HFFc6 (cell line): ENCODE measurements around the gene FHIT. TPM values are rescaled to one million over a fixed set of nuclear protein-coding genes. Genes with fewer than 3 reads are reported as not detected.

Experiments used
- DNase-seq: peaks from one replicate; pipeline ENCODE4 v3.0.0-alpha.2; 2018
- H3K27ac Mint-ChIP-seq: 2 replicates; pipeline ENCODE4 v1.8.0; 2020; ENCODE audit warnings: mild to moderate bottlenecking, mixed read lengths
- H3K27me3 Mint-ChIP-seq: 2 replicates; pipeline ENCODE4 v1.8.0; 2021; ENCODE audit warnings: mild to moderate bottlenecking, moderate library complexity, mixed read lengths; ENCODE audit not compliant: insufficient read depth
- H3K36me3 Mint-ChIP-seq: 2 replicates; pipeline ENCODE4 v1.8.0; 2021; ENCODE audit warnings: low read depth, mixed read lengths
- H3K4me1 Mint-ChIP-seq: 2 replicates; pipeline ENCODE4 v1.8.0; 2020; ENCODE audit warnings: low read depth, mixed read lengths
- H3K4me3 Mint-ChIP-seq: 2 replicates; pipeline ENCODE4 v1.8.0; 2020; ENCODE audit warnings: mild to moderate bottlenecking, moderate library complexity, mixed read lengths
- H3K9me3 Mint-ChIP-seq: 2 replicates; pipeline ENCODE4 v1.8.0; 2020; ENCODE audit warnings: mild to moderate bottlenecking, mixed read lengths
- total RNA-seq, 6 experiments: library from RNA; stranded (reverse); fragmentation: NEBNext Ultra II Directional; extraction: Animal tissue kit (Norgen Biotek cat#: 25700); gene quantifications; 2 replicates in 1 of 6; 3 replicates in 5 of 6; pipeline ENCODE4 v1.2.3, GENCODE V29; 2021
- TF ChIP-seq, protein P1 (sequence below): fragments of 200-600 bp; sonication (generic); IDR thresholded peaks from 2 replicates; pipeline ENCODE4 v1.5.0; 2021; ENCODE audit warnings: antibody characterized with exemption, mild to moderate bottlenecking

The FHIT gene
- total RNA-seq, 6 experiments from 2014 or later: 0.33 to 0.38 TPM; not detected in 4

DNA sequence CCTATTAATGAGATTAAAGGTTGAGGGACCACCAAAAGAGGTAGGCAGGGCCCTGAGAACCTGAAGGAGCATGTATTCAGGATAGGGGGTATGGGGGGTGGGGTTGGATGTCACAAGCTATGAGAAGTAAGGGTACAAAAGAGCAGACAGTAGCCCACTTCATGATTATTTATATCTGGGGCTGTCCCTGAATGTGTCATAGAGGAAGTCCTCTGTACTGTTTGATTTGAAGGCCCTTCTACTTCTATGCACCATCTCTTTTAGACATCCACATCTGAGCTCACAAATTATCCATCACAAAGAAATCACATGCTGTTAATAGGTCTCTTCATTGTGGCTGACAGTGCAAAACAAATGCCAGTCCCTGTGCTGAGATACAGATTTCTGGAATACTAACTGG, 68.6 kb downstream of the FHIT start:
- Mint-ChIP-seq H3K4me1 (no peaks in the 10 kb centered on the region), H3K4me3 (no peak overlapping the region), H3K27ac (no peak overlapping the region), H3K9me3 (peaks cover 16% of the 10 kb centered on the region; the same call in 1 of the 2 replicates), H3K36me3 (peaks cover 1% of the 10 kb centered on the region; the same call in 1 of the 2 replicates), H3K27me3 (no peaks in the 10 kb centered on the region; the same call in 1 of the 2 replicates)
- no peak for DNase-seq
- TF ChIP-seq, protein P1, sequence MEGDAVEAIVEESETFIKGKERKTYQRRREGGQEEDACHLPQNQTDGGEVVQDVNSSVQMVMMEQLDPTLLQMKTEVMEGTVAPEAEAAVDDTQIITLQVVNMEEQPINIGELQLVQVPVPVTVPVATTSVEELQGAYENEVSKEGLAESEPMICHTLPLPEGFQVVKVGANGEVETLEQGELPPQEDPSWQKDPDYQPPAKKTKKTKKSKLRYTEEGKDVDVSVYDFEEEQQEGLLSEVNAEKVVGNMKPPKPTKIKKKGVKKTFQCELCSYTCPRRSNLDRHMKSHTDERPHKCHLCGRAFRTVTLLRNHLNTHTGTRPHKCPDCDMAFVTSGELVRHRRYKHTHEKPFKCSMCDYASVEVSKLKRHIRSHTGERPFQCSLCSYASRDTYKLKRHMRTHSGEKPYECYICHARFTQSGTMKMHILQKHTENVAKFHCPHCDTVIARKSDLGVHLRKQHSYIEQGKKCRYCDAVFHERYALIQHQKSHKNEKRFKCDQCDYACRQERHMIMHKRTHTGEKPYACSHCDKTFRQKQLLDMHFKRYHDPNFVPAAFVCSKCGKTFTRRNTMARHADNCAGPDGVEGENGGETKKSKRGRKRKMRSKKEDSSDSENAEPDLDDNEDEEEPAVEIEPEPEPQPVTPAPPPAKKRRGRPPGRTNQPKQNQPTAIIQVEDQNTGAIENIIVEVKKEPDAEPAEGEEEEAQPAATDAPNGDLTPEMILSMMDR: no peak

DNA sequence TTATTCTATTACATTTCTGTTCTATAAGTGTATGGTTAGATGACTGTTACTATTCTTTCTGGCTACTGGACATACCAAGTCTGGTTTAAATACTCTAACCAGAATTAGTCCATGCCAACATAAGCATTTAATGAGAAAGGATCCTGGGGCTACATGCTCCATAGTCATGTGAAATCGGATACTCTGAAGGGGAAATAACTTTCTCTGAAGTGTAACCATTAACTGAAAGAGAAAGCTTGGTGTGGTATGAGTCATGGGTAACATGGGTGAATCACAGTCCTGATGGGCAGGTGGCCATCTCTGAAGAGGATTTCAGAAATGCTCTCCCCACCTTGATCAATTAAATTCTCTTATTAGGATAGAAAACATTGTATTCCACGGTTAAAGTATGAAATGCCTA, 69.4 kb downstream of the FHIT start:
- H3K36me3 Mint-ChIP-seq: no peaks in the 10 kb centered on the region
- peaks cover 22% of the 10 kb centered on the region; the same call in 1 of the 2 replicates for H3K9me3 Mint-ChIP-seq
- no peak overlapping the region for H3K27ac Mint-ChIP-seq
- TF ChIP-seq, protein P1: no peak
- no peaks in the 10 kb centered on the region; the same call in 1 of the 2 replicates for H3K27me3 Mint-ChIP-seq
- no peaks in the 10 kb centered on the region for H3K4me1 Mint-ChIP-seq
- no peak overlapping the region for H3K4me3 Mint-ChIP-seq
- DNase-seq: no peak

DNA sequence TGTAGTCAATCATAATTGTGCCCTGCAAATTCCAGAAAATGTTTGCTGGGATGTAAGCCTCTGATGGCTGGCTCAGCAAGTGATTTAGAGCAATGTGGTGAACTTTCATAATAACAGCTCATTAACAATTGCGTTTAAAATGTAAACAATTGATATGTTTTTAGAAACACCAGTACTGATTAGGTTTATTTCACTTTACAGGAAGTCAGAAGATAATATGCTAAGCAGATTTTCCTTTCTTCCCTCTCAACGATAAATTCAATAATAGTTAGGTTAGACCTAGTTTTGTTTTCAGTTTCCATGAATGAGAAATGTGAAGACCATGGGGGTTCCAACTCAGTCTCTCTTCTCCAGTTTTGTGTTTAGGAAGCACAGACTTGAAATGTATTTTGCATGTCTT, 71.0 kb downstream of the FHIT start:
- Mint-ChIP-seq H3K36me3 (no peaks in the 10 kb centered on the region), H3K9me3 (peaks cover 22% of the 10 kb centered on the region), H3K4me3 (no peak overlapping the region), H3K27me3 (peaks cover 2% of the 10 kb centered on the region), H3K27ac (no peak overlapping the region), H3K4me1 (no peaks in the 10 kb centered on the region)
- no peak for DNase-seq
- TF ChIP-seq, protein P1: no peak

DNA sequence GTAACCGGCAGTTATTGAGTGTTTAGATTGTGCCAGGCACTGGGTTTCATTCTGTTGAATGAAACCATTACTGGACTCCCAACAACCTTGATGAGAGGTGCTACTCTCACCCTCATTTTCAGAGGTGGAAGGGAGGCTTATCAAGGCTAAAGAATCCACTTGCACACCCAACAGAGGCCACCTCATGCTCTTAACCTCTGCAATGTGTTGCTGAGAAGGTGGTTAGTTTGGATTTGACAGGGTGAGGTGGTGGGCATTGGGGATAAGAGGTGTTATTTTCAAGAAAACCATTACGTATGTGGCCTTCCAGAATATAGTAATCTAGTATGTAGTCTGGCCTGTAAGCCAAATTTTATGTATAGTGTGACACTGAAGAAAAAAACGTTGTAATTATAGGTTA, 73.1 kb downstream of the FHIT start:
- TF ChIP-seq, protein P1: no peak
- peaks cover 16% of the 10 kb centered on the region for H3K9me3 Mint-ChIP-seq
- no peak overlapping the region for H3K4me3 Mint-ChIP-seq
- H3K27ac Mint-ChIP-seq: no peak overlapping the region
- H3K36me3 Mint-ChIP-seq: no peaks in the 10 kb centered on the region
- no peak for DNase-seq
- no peaks in the 10 kb centered on the region for H3K4me1 Mint-ChIP-seq
- peaks cover 2% of the 10 kb centered on the region; the same call in 1 of the 2 replicates for H3K27me3 Mint-ChIP-seq

DNA sequence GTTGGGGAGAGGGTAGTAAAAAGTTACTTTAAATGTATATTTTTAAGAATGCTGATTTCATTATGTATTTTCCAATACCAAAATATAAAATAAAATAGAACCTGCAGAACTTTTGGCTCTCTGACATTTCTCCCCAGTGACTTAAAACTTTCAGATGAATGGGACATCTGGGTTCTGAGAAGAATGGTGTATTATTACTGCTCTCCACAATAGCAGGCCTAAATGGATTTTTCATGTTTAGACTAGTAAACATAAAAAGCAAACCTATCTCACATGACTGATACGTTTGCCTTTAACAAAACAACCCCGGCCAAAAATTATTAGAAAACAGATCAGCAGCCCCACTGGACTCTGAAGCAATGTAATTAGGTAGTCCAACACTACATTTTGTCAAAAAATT, 73.8 kb downstream of the FHIT start:
- Mint-ChIP-seq H3K4me1 (no peaks in the 10 kb centered on the region), H3K9me3 (peaks cover 16% of the 10 kb centered on the region), H3K36me3 (no peaks in the 10 kb centered on the region), H3K4me3 (no peak overlapping the region), H3K27ac (no peak overlapping the region), H3K27me3 (peaks cover 2% of the 10 kb centered on the region; the same call in 1 of the 2 replicates)
- TF ChIP-seq, protein P1: no peak
- no peak for DNase-seq

GRCh38 chr3:61173676-61174075, 77.6 kb downstream of the FHIT start:
- H3K27ac Mint-ChIP-seq: no peak overlapping the region
- H3K4me1 Mint-ChIP-seq: no peaks in the 10 kb centered on the region
- peaks cover 14% of the 10 kb centered on the region for H3K9me3 Mint-ChIP-seq
- no peaks in the 10 kb centered on the region for H3K36me3 Mint-ChIP-seq
- DNase-seq: no peak
- H3K27me3 Mint-ChIP-seq: peaks cover 2% of the 10 kb centered on the region; the same call in 1 of the 2 replicates
- H3K4me3 Mint-ChIP-seq: no peak overlapping the region
- TF ChIP-seq, protein P1: no peak
